ENCODE data around the gene SUGP2.
A peak's percentile ranks its signal among the peaks of the same experiment; 100 is the strongest.

The SUGP2 gene

GRCh38 chr19:19050104-19050503 lies 16.8 kb upstream of the SUGP2 start:
- in situ Hi-C loops (cut with HindIII; ENCODE audit: low sequenced_read_pairs): no loop called here
- H3K4me3 ChIP-seq (ENCODE audit: low read depth, low read length): no peak overlapping the region
- TF ChIP-seq, protein P1, sequence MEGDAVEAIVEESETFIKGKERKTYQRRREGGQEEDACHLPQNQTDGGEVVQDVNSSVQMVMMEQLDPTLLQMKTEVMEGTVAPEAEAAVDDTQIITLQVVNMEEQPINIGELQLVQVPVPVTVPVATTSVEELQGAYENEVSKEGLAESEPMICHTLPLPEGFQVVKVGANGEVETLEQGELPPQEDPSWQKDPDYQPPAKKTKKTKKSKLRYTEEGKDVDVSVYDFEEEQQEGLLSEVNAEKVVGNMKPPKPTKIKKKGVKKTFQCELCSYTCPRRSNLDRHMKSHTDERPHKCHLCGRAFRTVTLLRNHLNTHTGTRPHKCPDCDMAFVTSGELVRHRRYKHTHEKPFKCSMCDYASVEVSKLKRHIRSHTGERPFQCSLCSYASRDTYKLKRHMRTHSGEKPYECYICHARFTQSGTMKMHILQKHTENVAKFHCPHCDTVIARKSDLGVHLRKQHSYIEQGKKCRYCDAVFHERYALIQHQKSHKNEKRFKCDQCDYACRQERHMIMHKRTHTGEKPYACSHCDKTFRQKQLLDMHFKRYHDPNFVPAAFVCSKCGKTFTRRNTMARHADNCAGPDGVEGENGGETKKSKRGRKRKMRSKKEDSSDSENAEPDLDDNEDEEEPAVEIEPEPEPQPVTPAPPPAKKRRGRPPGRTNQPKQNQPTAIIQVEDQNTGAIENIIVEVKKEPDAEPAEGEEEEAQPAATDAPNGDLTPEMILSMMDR (IDR thresholded peaks at IDR 0.05; ENCODE audit: low read depth, low read length, missing control alignments): no peak
- DNase-seq (ENCODE audit: low read depth): no peak

DNA sequence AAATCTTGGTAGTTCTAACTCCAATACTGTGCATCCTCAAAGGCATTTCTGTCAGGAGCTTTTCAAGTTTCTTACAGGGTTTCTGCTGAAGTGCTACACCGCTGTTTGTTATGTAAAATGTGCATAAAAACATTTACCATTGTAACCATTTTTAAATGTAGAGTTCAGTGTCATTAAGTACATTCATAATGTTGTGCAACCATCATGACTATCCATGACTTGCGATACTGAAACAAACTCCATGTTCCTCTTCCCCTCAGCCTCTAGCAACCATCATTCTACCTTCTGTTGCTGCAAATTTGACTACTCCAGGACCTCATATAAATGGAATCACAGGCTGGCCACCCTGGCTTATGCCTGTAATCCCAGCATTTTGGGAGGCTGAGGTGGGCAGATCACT lies 16.1 kb upstream of the SUGP2 start:
- no peak for DNase-seq (ENCODE audit: low read depth)
- no peak overlapping the region for H3K4me3 ChIP-seq (ENCODE audit: low read depth, low read length)
- in situ Hi-C loops (cut with HindIII; ENCODE audit: low sequenced_read_pairs): no loop called here
- TF ChIP-seq, protein P1 (IDR thresholded peaks at IDR 0.05; ENCODE audit: low read depth, low read length, missing control alignments): no peak

DNA sequence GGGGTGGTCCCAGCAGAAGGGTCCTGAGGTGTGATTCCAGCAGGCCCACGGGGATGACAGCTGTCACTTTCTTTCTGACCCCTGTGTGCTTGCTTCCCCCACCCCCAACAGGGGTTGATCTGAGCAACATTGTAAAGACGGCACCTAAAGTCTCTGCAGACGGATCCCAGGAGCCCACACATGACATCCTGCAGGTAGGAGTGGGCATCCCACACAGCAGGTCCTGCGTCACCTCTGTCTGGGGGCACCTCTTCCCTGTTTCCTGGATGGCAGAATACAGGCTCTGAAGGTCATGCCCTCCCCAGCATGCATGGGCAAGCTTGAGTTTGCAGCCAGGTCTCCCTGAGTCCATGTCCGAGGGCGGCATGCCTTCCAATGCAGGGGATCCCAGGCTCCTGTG lies 10.6 kb upstream of the SUGP2 start:
- in situ Hi-C loops (cut with HindIII; ENCODE audit: low sequenced_read_pairs): loop anchor here (5.0 kb wide), 1 partner anchor 87 kb away; no protein-coding TSS in a partner anchor
- TF ChIP-seq, protein P1 (IDR thresholded peaks at IDR 0.05; ENCODE audit: low read depth, low read length, missing control alignments): no peak
- H3K4me3 ChIP-seq (ENCODE audit: low read depth, low read length): no peak overlapping the region
- no peak for DNase-seq (ENCODE audit: low read depth)

DNA sequence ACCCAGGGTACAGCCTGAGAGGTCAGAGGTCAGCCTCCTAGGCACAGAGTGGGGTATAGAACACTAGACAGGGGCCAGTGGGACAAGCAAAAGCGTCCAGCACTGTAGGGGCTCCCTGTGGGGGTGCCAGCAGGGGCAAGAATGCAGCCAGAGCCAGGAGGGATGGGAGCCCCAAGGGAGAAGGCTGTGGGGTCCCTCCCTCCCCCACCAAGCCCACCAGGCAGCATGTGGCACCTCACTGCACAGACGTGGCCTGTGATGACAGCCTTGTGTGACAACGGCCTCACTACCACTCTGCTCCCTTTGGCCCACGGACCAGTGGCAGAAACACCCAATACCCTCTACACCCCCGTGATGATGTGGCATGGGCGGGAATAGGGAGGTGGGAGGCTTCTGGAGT lies 10.2 kb upstream of the SUGP2 start:
- in situ Hi-C loops (cut with HindIII; ENCODE audit: low sequenced_read_pairs): loop anchor here (5.0 kb wide), 1 partner anchor 86 kb away; no protein-coding TSS in a partner anchor
- TF ChIP-seq, protein P1 (IDR thresholded peaks at IDR 0.05; ENCODE audit: low read depth, low read length, missing control alignments): no peak
- no peak overlapping the region for H3K4me3 ChIP-seq (ENCODE audit: low read depth, low read length)
- DNase-seq (ENCODE audit: low read depth): no peak

DNA sequence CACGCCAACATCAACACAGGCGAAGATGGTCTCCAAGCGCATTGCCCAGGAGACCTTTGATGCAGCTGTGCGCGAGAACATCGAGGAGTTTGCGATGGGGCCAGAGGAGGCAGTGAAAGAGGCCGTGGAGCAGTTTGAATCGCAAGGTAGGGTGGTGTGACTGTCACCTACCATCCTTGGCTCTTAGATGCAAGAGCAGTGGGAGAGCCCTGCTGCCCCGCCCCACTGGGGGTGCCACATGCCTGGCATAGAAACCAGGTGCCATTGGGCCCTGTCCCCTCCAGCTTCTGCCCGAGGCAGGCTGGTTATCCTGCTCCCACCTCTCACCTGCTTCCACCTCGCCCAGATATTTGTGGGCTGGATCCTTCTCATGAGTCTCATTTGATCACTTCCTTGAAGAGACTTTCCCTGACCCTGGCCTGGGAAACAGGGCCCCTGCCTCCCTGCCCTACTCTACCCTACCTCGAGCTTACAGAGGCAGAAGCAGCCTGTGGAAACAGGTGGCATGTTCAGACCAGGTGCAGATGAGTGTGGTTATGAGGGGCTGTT lies 9.5 kb upstream of the SUGP2 start:
- TF ChIP-seq, protein P1 (IDR thresholded peaks at IDR 0.05; ENCODE audit: low read depth, low read length, missing control alignments): no peak
- in situ Hi-C loops (cut with HindIII; ENCODE audit: low sequenced_read_pairs): loop anchor here (5.0 kb wide), 1 partner anchor 86 kb away; no protein-coding TSS in a partner anchor
- H3K4me3 ChIP-seq (ENCODE audit: low read depth, low read length): no peak overlapping the region
- DNase-seq (ENCODE audit: low read depth): no peak

GRCh38 chr19:19040417-19040816 lies 7.1 kb upstream of the SUGP2 start:
- TF ChIP-seq, protein P1 (IDR thresholded peaks at IDR 0.05; ENCODE audit: low read depth, low read length, missing control alignments): no peak
- in situ Hi-C loops (cut with HindIII; ENCODE audit: low sequenced_read_pairs): loop anchor here (5.0 kb wide), 1 partner anchor 83 kb away; no protein-coding TSS in a partner anchor
- DNase-seq (ENCODE audit: low read depth): peak; percentile 59
- no peak overlapping the region for H3K4me3 ChIP-seq (ENCODE audit: low read depth, low read length)

Data from astrocyte of the cerebellum (primary cell).